Stimulated activated naive CD8-positive, alpha-beta T cell treated with anti-CD3 and anti-CD28 coated beads, Interleukin-15, Interleukin-2, amounts not matched to agents 100 U/mL and 50 U/mL, for 24 hours (primary cell): ENCODE results near the gene ASS1.

Experiments used
- ATAC-seq: fragments of 150-1000 bp; cut with Tn5 transposase; one replicate; pipeline ENCODE4 v1.10.0; 2021
- DNase-seq: peaks from one replicate; pipeline ENCODE4 v3.0.0; 2021

The ASS1 gene

GRCh38 chr9:130474106-130474505 lies 29.3 kb downstream of the ASS1 start:
- no peak for DNase-seq
- ATAC-seq: no peak

GRCh38 chr9:130476151-130476730 lies 31.5 kb downstream of the ASS1 start:
- ATAC-seq: no peak

GRCh38 chr9:130477564-130477963 lies 32.8 kb downstream of the ASS1 start:
- ATAC-seq (no peak), DNase-seq (no peak)

More at GRCh38 chr9:130476151-130476730, 31.5 kb downstream of the ASS1 start:
- DNase-seq: no peak

GRCh38 chr9:130478152-130478551 lies 33.4 kb downstream of the ASS1 start:
- DNase-seq (no peak), ATAC-seq (no peak)

- DNase-seq (no peak), ATAC-seq (no peak)
Measured at GRCh38 chr9:130478736-130479575, 34.2 kb downstream of the ASS1 start.

GRCh38 chr9:130479587-130479986 lies 34.8 kb downstream of the ASS1 start:
- DNase-seq (no peak), ATAC-seq (no peak)

- DNase-seq (no peak), ATAC-seq (no peak)
Measured at GRCh38 chr9:130480673-130481072, 35.9 kb downstream of the ASS1 start.

- DNase-seq (no peak), ATAC-seq (no peak)
Measured at GRCh38 chr9:130482463-130482862, 37.7 kb downstream of the ASS1 start.

- DNase-seq (no peak), ATAC-seq (no peak)
Measured at GRCh38 chr9:130483371-130483971, 38.7 kb downstream of the ASS1 start.

- no peak for ATAC-seq
- no peak for DNase-seq
Measured at GRCh38 chr9:130484362-130485072, 39.8 kb downstream of the ASS1 start.

- DNase-seq (no peak), ATAC-seq (no peak)
Measured at GRCh38 chr9:130486103-130486502, 41.3 kb downstream of the ASS1 start.

GRCh38 chr9:130487500-130487899 lies 42.7 kb downstream of the ASS1 start:
- no peak for DNase-seq

GRCh38 chr9:130488621-130489330 lies 44.0 kb downstream of the ASS1 start:
- ATAC-seq (no peak), DNase-seq (no peak)

More at GRCh38 chr9:130487500-130487899, 42.7 kb downstream of the ASS1 start:
- ATAC-seq: no peak

GRCh38 chr9:130490981-130491380 lies 46.2 kb downstream of the ASS1 start:
- DNase-seq: no peak
- no peak for ATAC-seq

GRCh38 chr9:130491830-130492482 lies 47.2 kb downstream of the ASS1 start:
- no peak for ATAC-seq
- no peak for DNase-seq

GRCh38 chr9:130493021-130493420 lies 48.3 kb downstream of the ASS1 start:
- ATAC-seq (no peak), DNase-seq (no peak)

GRCh38 chr9:130493476-130493875 lies 48.7 kb downstream of the ASS1 start:
- ATAC-seq: no peak
- DNase-seq: no peak

- DNase-seq (no peak), ATAC-seq (no peak)
Measured at GRCh38 chr9:130495067-130495466, 50.3 kb downstream of the ASS1 start.

GRCh38 chr9:130497139-130497538 lies 52.4 kb downstream of the ASS1 start:
- ATAC-seq (no peak), DNase-seq (no peak)

GRCh38 chr9:130498298-130498917 lies 53.6 kb downstream of the ASS1 start:
- ATAC-seq: peak; percentile 22
- no peak for DNase-seq
